Left cardiac atrium (tissue), 4 donors: ENCODE data around the gene FTO. TPM values are rescaled to one million over a fixed set of nuclear protein-coding genes. Genes with fewer than 3 reads are reported as not detected.

Experiments
- ATAC-seq, 2 donors: fragments of 200-7000 bp; cut with Tn5 transposase; one replicate each; pipeline ENCODE4 v1.9.1; 2020; ENCODE audit warnings: mild to moderate bottlenecking in 2 of 2, moderate library complexity in 2 of 2
- DNase-seq: peaks from one replicate; pipeline ENCODE4 v3.0.0-alpha.2; 2020
- intact Hi-C, 2 donors: fragments of 100-400 bp; cut with DNase I; formaldehyde crosslinking; loops; one replicate each; pipeline versions ENCODE4 v1.14.1 to v1.15.1; 2022 to 2023
- total RNA-seq, 2 donors: library from RNA; stranded (reverse); fragmentation: NEBNext Ultra II Directional; extraction: Animal tissue kit (Norgen Biotek cat#: 25700); gene quantifications; one replicate each; pipeline ENCODE4 v1.2.1, GENCODE V29; 2021
- donor health status: DM: no; HTN: yes; CAD: no.
- donor health status: DM: no; HTN: yes; CAD: no; lungs with severe emphysema.
- donor health status: DM: yes; HTN: yes; CAD: no.
- donor health status: Dilated cardiomyopathy.

FTO gene
- total RNA-seq, 2 donors from 2014 or later, result 61.1 to 71.2 TPM

DNA sequence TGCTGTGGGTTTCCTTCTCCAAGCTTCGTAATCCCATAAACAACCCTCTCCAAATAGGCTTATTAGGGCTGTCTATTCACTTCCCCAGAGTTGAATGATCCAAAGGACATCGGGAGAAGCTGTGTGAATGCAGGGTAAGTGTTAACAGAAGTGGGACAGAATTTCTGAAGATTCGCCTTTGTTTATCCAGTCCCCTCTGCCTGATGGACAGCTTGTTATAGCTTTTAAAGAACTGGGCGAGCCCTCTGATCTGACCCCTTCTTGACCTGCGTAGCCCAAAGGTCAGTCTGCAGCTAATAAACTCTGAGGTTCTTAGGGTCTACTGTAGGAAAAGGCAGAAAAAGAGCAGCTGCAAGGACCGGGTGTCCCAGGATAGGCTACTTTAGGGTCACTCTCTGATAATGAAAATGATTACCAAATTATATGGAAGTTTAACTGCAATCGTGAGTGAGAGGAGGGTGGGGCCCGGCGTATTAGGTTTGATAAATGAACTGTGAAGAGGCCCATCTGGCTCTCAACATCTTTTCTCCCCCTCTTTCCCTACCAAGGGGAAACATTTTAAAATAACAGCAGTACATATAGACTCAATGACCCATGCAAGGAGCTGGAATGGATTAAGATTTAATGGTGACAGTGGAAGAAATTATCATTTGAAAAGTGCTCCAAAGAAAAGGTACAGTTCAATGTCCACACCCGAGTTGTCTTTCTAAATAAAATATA lies 233.4 kb downstream of the FTO start:
- DNase-seq, result no peak
- intact Hi-C loops, result no loop called here
- ATAC-seq, result no peak

GRCh38 chr16:53944025-53944424 lies 240.1 kb downstream of the FTO start:
- DNase-seq (no peak), ATAC-seq (no peak)
- intact Hi-C loops, result no loop called here

- intact Hi-C loops, result no loop called here
- ATAC-seq (peak; percentile 39 to 57), DNase-seq (no peak)
These were observed 242.0 kb downstream of the FTO start for GRCh38 chr16:53945996-53946395.

DNA sequence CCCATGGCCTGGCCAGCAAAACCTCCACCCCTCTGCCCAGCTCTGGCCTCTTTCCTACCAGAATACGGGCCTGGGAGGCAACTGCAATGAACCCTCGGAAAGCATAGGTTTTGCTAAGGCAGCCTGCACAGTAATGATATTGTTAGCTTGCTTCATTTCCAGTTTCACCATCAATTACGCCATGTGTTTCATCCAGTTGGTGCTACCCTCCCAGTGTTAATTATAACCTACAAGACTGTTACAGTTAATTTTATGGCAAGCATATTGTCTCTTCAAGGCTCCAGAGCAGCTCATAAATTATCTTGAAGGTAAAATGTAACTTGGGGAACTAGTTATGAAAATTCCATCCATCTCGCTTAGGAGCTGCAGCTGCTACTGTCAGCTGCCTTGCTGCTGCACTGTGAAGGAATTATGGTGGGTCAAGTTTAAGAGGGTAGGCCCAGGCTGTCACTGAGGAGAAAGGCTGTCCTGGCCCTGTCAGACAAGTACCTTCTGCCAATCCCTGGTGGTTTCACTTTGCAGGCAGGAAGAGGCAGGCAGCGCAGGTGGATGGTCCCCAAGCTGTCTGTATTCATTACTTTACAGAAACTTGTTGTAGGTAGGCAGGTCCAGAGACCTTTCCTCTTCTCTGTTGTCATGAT lies 242.9 kb downstream of the FTO start:
- ATAC-seq (no peak), DNase-seq (no peak)
- intact Hi-C loops, result no loop called here

DNA sequence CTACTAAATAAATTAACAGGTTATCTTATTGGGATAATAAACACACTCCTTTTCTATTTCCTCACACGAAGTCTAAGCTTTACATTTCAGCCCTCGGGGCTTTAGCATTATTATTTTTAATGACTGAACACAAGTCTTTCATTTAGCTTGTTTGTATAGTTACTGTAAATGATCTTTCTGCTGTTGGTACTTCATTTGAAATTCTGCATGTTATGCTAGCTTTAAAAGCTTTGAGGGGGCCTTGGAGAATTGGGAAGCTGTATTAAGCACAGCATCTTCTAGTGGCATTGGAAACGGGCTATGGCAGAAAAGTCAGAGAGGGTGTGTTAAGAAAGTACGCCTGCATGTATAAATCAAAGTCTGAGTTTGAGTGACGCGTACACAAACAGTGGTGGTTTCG lies 243.7 kb downstream of the FTO start:
- ATAC-seq (no peak), DNase-seq (no peak)
- intact Hi-C loops, result no loop called here

DNA sequence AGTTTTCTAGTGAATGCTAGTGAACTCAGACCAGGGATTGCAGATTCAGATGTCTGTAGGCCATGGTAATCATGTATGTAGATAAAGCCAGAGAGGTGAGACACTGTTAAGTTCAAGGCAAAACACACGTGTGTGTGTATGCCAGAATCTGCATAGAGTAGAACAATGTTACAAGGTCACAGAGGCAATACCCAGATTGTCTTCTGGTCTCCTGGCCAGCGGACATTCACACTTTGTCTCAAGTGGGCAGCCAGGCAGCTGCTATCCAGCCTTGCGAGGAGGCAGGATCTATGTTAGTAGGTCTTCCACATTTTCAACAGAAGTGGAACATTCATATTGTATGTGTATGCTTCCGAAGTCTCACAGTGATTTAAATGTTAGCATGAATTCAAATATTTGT lies 244.4 kb downstream of the FTO start:
- no peak for DNase-seq
- no peak for ATAC-seq
- intact Hi-C loops, result no loop called here

GRCh38 chr16:53948734-53949430 lies 244.9 kb downstream of the FTO start:
- DNase-seq (no peak), ATAC-seq (no peak)
- intact Hi-C loops, result no loop called here

DNA sequence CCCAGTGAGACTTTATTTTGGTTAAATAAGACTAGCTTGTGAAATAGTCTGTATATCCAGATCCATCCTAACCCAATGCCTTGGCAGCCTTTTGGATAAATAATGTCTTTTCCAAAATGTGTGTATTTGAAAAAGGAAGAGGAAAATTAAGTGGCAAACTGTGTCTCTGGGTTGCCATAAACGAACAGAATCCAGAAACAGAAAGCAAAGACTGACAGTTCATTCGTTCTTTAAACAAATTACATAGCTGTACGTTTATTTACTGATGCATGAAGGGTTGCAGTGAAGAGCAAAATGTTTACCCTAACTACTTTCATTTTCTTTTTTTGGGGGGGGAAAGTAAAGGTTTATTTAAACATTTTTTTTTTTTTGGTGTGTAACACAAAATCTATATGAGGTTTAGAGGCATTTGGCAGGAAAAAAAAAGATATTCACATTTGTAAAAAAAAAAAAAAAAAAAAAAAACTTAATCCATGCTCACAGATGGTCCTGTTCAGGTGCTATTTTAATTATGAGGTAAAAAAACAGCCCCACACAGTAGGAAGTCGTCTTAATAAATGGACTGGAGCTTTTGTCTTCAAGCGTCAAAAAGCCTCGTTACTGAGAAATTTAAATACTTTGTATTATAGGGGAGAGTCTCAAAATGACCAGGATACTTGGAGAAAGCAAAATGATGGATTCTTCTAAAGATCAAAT lies 245.9 kb downstream of the FTO start:
- intact Hi-C loops, result no loop called here
- no peak for DNase-seq
- ATAC-seq, result no peak

GRCh38 chr16:53950677-53951076 lies 246.7 kb downstream of the FTO start:
- no peak for DNase-seq
- intact Hi-C loops, result no loop called here
- no peak for ATAC-seq

GRCh38 chr16:53952215-53953208 lies 248.6 kb downstream of the FTO start:
- ATAC-seq (peak; percentile 44 to 57), DNase-seq (no peak)
- intact Hi-C loops, result no loop called here

- intact Hi-C loops, result no loop called here
- no peak for ATAC-seq
- DNase-seq, result no peak
These were observed 249.4 kb downstream of the FTO start for GRCh38 chr16:53953336-53953735.

- intact Hi-C loops, result no loop called here
- ATAC-seq (no peak), DNase-seq (no peak)
These were observed 251.4 kb downstream of the FTO start for GRCh38 chr16:53955221-53955875.

- DNase-seq (no peak), ATAC-seq (no peak)
- intact Hi-C loops, result no loop called here
These were observed 254.5 kb downstream of the FTO start for GRCh38 chr16:53958341-53958880.

DNA sequence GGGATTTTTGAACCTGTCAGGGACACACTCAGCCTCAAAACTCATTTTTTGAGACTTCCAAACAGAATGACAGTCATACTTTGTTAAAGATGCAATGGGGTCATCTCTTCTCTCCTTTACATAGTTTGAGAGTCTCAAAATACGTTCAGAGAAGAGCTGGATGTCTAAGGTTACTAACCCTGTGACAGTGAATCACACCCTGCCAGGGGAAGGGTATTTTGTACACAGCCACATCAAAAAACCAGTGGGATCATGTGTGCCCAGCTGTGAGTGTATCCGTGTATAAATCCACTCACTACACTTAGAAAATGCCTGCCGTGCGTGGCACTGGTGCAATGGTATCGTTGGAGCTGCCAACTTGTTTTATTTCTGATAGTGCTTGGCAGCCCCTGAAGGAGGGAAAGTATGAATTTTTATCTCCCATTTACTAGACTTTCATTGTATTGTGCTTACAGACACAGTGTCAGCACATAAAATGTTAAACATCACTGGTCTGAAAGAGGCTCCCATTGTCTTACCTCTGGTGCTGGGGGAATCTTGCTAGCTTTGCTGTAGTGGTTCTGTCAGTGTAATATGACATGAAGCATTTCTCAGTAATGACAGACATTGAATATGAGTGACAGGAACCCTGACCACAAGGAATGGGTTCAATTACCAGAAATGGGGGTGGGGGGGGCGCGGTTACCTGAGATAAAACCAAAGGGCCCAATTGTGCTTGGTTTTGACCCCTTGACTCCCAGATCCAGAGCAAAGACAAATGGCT lies 256.3 kb downstream of the FTO start:
- intact Hi-C loops, result loop anchor here in 1 of 2 donors (10.0 kb wide), 1 partner anchor 275 kb away; no protein-coding TSS in a partner anchor
- no peak for DNase-seq
- ATAC-seq, result no peak

DNA sequence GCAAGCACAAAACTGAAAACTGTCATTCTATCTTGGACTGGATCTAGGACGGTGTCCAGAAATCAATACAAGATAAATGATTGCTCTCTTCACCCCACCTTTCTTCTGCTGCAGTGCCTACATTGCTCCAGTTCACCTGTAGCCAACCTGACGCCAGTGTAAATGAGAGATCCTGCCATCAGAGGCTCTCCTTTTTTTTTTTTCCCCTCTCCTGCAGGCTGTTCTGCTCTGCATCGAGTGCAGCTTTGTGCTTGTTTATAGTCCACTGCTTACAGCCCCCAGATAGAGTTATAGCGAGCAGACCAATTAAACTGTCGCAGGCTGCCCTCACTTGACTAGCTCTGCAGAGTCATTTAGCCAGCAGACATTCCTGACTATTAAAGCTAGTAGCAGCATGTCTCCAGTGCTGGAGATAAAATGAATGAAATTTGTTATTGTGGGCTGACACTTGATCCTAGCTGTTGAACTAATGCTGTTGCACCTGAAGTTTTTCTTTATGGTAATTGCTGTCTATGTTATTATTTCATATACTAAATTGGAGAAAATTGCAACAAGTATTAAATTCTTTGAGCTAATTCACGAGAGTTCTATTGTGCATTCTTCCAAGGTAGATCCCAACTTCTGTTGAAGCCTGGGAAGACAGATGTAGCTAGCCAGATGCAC lies 257.1 kb downstream of the FTO start:
- intact Hi-C loops, result loop anchor here in 1 of 2 donors (10.0 kb wide), 1 partner anchor 274 kb away; no protein-coding TSS in a partner anchor
- DNase-seq, result no peak
- ATAC-seq, result no peak

DNA sequence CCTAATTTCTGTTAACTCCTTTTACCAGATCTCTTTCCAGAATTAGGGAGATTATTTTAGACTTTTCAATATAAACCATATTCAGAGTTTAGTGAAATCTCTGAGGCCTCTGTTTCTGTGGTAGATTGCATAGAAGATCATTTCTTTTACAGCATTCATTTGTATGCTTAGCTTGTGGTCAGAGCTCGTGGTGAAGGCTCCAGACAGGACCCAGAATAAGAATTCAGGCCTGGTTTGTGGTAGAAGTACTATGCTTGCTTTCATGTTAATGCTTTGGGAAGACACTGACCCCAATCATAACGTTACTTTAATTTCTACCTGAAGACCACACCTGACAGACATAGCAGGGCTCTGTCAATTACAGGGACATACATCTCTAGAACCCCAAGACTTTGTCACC lies 258.1 kb downstream of the FTO start:
- intact Hi-C loops, result loop anchor here in 1 of 2 donors (10.0 kb wide), 1 partner anchor 273 kb away; no protein-coding TSS in a partner anchor

More for the DNA sequence above, 258.1 kb downstream of the FTO start:
- DNase-seq (no peak), ATAC-seq (no peak)
